Thymus (tissue), 14 donors: Measurements from ENCODE around the gene KMT2B. TPM values are rescaled to one million over a fixed set of nuclear protein-coding genes. Genes with fewer than 3 reads are reported as not detected.
A peak's percentile ranks its signal among the peaks of the same experiment; 100 is the strongest.

Source experiments
- DNase-seq, 9 donors: peaks; one replicate each; pipeline ENCODE4 v3.0.0-alpha.2; 2013; ENCODE audit warnings: low spot score in 9 of 9, low read depth in 6 of 9, missing footprints in 1 of 9
- H3K27ac ChIP-seq, 2 donors: one replicate each; pipeline ENCODE4 v1.5.1; 2013; ENCODE audit warnings: control low read depth in 1 of 2, low read depth in 1 of 2, low read length in 1 of 2, mild to moderate bottlenecking in 1 of 2, moderate library complexity in 1 of 2
- H3K27me3 ChIP-seq, 2 donors: one replicate each; pipeline ENCODE4 v1.5.1; 2013; ENCODE audit warnings: low read length in 1 of 2; ENCODE audit not compliant: control insufficient read depth in 2 of 2, insufficient read depth in 1 of 2
- H3K36me3 ChIP-seq, 2 donors: one replicate each; pipeline ENCODE4 v1.5.1; 2013; ENCODE audit warnings: low read length in 1 of 2, mild to moderate bottlenecking in 1 of 2, moderate library complexity in 1 of 2; ENCODE audit not compliant: control insufficient read depth in 2 of 2, insufficient read depth in 2 of 2
- H3K4me1 ChIP-seq, 2 donors: one replicate each; pipeline ENCODE4 v1.5.1; 2013; ENCODE audit warnings: low read length in 2 of 2; ENCODE audit not compliant: control insufficient read depth in 2 of 2, insufficient read depth in 2 of 2
- H3K4me3 ChIP-seq, 2 donors: one replicate each; pipeline ENCODE4 v1.5.1; 2013; ENCODE audit warnings: low read length in 2 of 2, control low read depth in 1 of 2, mild to moderate bottlenecking in 1 of 2
- H3K9me3 ChIP-seq, 2 donors: one replicate each; pipeline ENCODE4 v1.5.1; 2013; ENCODE audit warnings: low read length in 1 of 2, mild to moderate bottlenecking in 1 of 2; ENCODE audit not compliant: control insufficient read depth in 2 of 2, insufficient read depth in 1 of 2
- WGBS: extraction: QIAGEN DNeasy Blood & Tissue Kit; methylation state at CpG from one replicate; pipeline ENCODE4 v1.1.7; 2013; 5-methylcytosine and 5-hydroxymethylcytosine counted together
- long read RNA-seq, 10 donors: transcript quantifications; one replicate each; lab custom pipeline, GENCODE V29; 2026
- polyA plus RNA-seq: library from polyadenylated mRNA; stranded (reverse); fragments of 200-250 nt; gene quantifications from one replicate; pipeline ENCODE4 v1.2.3, GENCODE V29; 2013
- total RNA-seq: library from RNA; stranded (reverse); fragments of 120-200 nt; gene quantifications from one replicate; pipeline ENCODE4 v1.2.4, GENCODE V29; 2013
- donor health status: healthy.

KMT2B gene
- 5.2 TPM for total RNA-seq
- 39.0 TPM for polyA plus RNA-seq
- long read RNA-seq, donor 1, result 0 reads
- long read RNA-seq, donor 2, partial matches to known transcripts, result 40 of 43 reads
- long read RNA-seq, donor 2, other reads (novel, unspliced or antisense), result 0 of 43 reads
- long read RNA-seq, donor 3, partial matches to known transcripts, result 15 of 18 reads
- long read RNA-seq, donor 3, other reads (novel, unspliced or antisense), result 0 of 18 reads
- long read RNA-seq, donor 4, partial matches to known transcripts, result 6 of 8 reads
- long read RNA-seq, donor 4, other reads (novel, unspliced or antisense), result 0 of 8 reads
- long read RNA-seq, donor 5, partial matches to known transcripts, result 11 of 13 reads
- long read RNA-seq, donor 5, other reads (novel, unspliced or antisense), result 0 of 13 reads
- long read RNA-seq, donor 6, partial matches to known transcripts, result 7 of 13 reads
- long read RNA-seq, donor 6, other reads (novel, unspliced or antisense), result 6 of 13 reads
- long read RNA-seq, donor 7, result 0 reads
- long read RNA-seq, donor 8, partial matches to known transcripts, result 0 of 1 reads
- long read RNA-seq, donor 8, other reads (novel, unspliced or antisense), result 0 of 1 reads
- long read RNA-seq, donor 9, partial matches to known transcripts, result 0 of 3 reads
- long read RNA-seq, donor 9, other reads (novel, unspliced or antisense), result 0 of 3 reads
- long read RNA-seq, donor 10, partial matches to known transcripts, result 8 of 8 reads
- long read RNA-seq, donor 10, other reads (novel, unspliced or antisense), result 0 of 8 reads

GRCh38 chr19:35717665-35718344 is at the start of gene KMT2B:
Gene KMT2B (plus strand): TSS chr19:35718003. CDS start chr19:35718019, 16 bp downstream.
- H3K36me3 ChIP-seq, result peaks cover 25 to 35% of the 10 kb centered on the region in 2 donors
- peaks cover 21 to 35% of the 10 kb centered on the region in 2 donors for H3K4me1 ChIP-seq
- H3K4me3 ChIP-seq, result peak within 1 kb of the TSS; percentile 75 to 77
- DNase-seq, result no peak
- H3K27me3 ChIP-seq, result peaks cover 9 to 36% of the 10 kb centered on the region in 2 donors
- H3K9me3 ChIP-seq, result peaks cover 0 to 1% of the 10 kb centered on the region in 2 donors
- WGBS, result 1% methylated on average over 109 of the region's 109 CpGs
- H3K27ac ChIP-seq, result peak within 1 kb of the TSS; percentile 75 to 87

DNA sequence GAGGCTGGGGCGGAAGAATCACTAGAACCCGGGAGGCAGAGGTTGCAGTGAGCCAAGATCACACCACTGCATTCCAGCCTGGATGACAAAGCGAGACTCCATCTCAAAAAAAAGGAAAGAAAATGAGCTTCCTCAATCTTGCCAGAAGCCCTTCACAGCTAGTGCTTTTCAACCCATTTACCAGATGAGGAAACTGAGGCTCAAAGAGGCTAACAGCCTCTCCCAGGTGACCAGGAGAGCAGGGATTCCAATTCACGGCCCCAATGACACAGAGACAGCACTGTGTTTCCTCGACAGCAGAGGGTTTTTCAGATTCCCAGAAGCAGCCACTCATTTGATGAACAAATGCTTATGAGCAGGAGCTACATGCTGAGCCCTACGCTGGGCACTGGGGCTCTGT is 48.2 kb upstream of the KMT2B start:
- Histone ChIP-seq H3K36me3 (peaks cover 3 to 11% of the 10 kb centered on the region in 2 donors), H3K4me1 (no peaks in the 10 kb centered on the region), H3K27me3 (peaks cover 10 to 34% of the 10 kb centered on the region in 2 donors), H3K27ac (no peak overlapping the region), H3K4me3 (no peak overlapping the region), H3K9me3 (no peaks in the 10 kb centered on the region)
- DNase-seq, result no peak
- WGBS, result 89% methylated on average over 6 of the region's 6 CpGs

DNA sequence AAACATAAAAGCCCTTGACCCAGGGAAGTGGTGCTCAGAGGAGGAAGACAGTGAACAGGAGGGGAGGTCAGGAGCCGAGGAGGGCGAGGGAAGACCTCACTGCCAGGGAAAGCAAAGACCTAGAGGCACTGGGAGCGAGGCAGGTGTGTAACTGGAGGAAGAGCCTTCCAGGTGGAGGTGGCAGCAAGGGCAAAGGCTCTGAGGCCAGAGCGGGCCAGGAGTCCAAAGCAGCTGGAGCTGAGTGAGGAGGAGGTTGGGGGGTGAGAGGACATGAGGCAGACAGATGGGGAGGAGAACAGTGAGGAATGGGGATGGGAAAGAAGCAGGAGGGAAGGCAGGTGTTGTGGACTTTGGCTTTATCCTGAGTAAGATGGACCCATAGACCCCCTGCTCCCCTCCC is 47.8 kb upstream of the KMT2B start:
- no peaks in the 10 kb centered on the region for H3K9me3 ChIP-seq
- DNase-seq, result no peak
- peaks cover 10 to 37% of the 10 kb centered on the region in 2 donors for H3K27me3 ChIP-seq
- peaks cover 3 to 11% of the 10 kb centered on the region in 2 donors for H3K36me3 ChIP-seq
- H3K4me3 ChIP-seq, result no peak overlapping the region
- H3K27ac ChIP-seq, result no peak overlapping the region
- H3K4me1 ChIP-seq, result no peaks in the 10 kb centered on the region
- WGBS, result 85% methylated on average over 4 of the region's 4 CpGs

GRCh38 chr19:35670686-35671085 is 47.1 kb upstream of the KMT2B start:
- Histone ChIP-seq H3K27me3 (peaks cover 10 to 40% of the 10 kb centered on the region in 2 donors), H3K9me3 (no peaks in the 10 kb centered on the region), H3K27ac (no peak overlapping the region), H3K36me3 (peaks cover under 1 to 4% of the 10 kb centered on the region in 2 donors), H3K4me3 (no peak overlapping the region), H3K4me1 (no peaks in the 10 kb centered on the region)
- no peak for DNase-seq
- WGBS, result 96% methylated on average over 1 of the region's 1 CpG

DNA sequence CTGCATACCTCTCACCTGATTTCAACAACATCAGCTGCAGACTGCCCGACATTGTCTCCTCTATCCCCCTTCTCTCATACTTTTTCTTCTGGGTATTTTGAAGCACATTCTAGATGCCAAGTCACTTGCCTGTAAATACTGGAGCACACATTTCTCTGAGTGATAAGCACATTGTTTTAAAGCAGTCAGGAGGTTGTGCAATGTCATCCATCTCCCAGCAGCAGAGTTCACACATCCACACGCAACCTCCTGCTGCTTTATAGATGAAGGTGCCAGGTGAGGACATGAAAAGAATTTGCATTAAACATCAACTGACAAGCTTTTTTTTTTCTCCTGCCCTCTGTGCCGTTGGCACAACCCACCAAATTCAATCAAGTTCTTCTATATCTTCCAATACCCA is 46.0 kb upstream of the KMT2B start:
- Histone ChIP-seq H3K27me3 (peaks cover 10 to 41% of the 10 kb centered on the region in 2 donors), H3K36me3 (no peaks in the 10 kb centered on the region), H3K4me3 (no peak overlapping the region), H3K4me1 (no peaks in the 10 kb centered on the region), H3K27ac (no peak overlapping the region), H3K9me3 (no peaks in the 10 kb centered on the region)
- DNase-seq, result no peak
- 65% methylated on average over 3 of the region's 3 CpGs for WGBS

DNA sequence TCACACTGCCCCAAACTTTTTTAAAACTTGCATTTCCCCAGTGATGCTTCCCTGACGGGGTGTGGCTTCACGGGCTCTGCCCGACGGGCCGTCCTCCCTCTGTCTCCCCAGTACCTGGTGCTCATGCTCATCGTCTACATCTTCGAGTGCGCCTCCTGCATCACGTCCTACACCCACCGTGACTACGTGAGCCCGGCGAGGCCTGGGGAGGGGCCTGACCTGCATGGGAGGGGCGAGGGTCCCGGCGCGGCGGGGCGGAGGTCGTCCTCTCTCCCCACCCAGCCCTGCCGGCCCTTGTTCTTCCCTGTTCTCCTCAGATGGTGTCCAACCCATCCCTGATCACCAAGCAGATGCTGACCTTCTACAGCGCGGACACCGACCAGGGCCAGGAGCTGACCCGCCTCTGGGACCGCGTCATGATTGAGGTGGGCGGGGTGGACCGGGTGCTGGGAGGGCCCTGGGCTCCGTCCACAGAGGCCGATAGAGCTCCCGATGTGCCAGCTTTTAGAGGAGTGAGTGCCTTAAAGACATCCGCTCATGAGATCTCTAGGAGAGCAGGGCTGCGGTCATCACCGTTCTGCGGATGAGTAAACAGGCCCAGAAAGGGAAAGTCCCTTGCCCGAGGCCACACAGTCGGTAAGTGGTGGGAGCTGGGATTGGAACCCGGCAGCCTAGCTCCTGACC is 44.5 kb upstream of the KMT2B start:
- Histone ChIP-seq H3K27ac (no peak overlapping the region), H3K4me1 (no peaks in the 10 kb centered on the region), H3K36me3 (no peaks in the 10 kb centered on the region), H3K9me3 (no peaks in the 10 kb centered on the region), H3K27me3 (peaks cover 10 to 41% of the 10 kb centered on the region in 2 donors), H3K4me3 (no peak overlapping the region)
- 11% methylated on average over 39 of the region's 39 CpGs for WGBS
- DNase-seq, result no peak

DNA sequence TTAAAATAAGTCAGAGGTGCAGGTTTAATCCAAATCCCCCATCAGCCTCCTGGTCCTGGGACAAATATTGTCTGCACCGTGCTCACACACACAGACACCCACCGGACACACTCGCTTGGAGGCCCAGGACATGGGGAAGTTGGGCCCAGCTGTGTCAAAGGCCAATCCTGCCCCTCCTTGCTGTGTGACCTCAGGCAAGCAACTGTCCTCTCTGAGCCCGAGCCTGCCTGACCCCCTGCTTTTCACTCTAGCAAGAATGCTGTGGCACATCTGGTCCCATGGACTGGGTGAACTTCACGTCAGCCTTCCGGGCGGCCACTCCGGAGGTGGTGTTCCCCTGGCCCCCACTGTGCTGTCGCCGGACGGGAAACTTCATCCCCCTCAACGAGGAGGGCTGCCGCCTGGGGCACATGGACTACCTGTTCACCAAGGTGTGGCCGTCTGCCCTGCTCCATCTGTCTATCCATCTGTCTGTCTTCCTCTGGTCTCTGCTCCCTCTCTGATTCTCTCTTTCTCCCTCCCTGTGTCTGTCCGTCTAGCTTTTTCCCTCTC is 42.1 kb upstream of the KMT2B start:
- 82% methylated on average over 15 of the region's 15 CpGs for WGBS
- Histone ChIP-seq H3K4me1 (no peaks in the 10 kb centered on the region), H3K27me3 (peaks cover 10 to 37% of the 10 kb centered on the region in 2 donors), H3K4me3 (no peak overlapping the region), H3K36me3 (no peaks in the 10 kb centered on the region), H3K9me3 (no peaks in the 10 kb centered on the region), H3K27ac (no peak overlapping the region)
- DNase-seq, result no peak

DNA sequence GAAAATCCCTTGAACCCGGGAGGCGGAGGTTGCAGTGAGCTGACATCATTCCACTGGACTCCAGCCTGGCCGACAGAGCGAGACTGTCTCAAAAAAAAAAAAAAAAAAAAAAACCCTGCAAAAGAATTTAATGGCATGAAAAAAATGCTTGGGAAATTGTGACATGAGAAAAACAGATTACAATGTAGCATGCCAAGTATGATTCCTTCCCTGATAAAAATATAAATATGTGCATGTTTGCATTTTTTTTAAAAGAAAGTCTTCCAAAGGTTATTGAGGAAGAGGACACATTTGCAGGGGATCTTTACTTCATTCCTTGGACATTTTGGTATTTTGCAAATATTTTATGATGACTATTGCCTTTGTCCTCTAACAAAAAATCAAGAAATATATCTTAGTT is 28.0 kb upstream of the KMT2B start:
- H3K4me3 ChIP-seq, result no peak overlapping the region
- H3K36me3 ChIP-seq, result no peaks in the 10 kb centered on the region
- H3K27me3 ChIP-seq, result peaks cover 0 to 2% of the 10 kb centered on the region in 2 donors
- H3K9me3 ChIP-seq, result no peaks in the 10 kb centered on the region
- DNase-seq, result no peak
- H3K4me1 ChIP-seq, result no peaks in the 10 kb centered on the region
- H3K27ac ChIP-seq, result no peak overlapping the region
- 98% methylated on average over 4 of the region's 4 CpGs for WGBS
